Left kidney (tissue), 8 donors: ENCODE measurements around the gene TRAPPC14. TPM values are rescaled to one million over a fixed set of nuclear protein-coding genes. Genes with fewer than 3 reads are reported as not detected.
"Not testable (repeated sequence)": the region's sequence is repeated elsewhere in the genome, so short reads cannot be mapped to it uniquely, and the experiment has no call there.

Source experiments
- DNase-seq: peaks from one replicate; pipeline ENCODE4 v3.0.0-alpha.2; 2013
- long read RNA-seq, 8 donors: transcript quantifications; one replicate each; lab custom pipeline, GENCODE V29; 2026
- polyA plus RNA-seq: library from polyadenylated mRNA; unstranded; fragments of 120-200 nt; gene quantifications from one replicate; pipeline ENCODE4 v1.2.1, GENCODE V29; 2013; ENCODE audit not compliant: insufficient read length

The TRAPPC14 gene, protein sequence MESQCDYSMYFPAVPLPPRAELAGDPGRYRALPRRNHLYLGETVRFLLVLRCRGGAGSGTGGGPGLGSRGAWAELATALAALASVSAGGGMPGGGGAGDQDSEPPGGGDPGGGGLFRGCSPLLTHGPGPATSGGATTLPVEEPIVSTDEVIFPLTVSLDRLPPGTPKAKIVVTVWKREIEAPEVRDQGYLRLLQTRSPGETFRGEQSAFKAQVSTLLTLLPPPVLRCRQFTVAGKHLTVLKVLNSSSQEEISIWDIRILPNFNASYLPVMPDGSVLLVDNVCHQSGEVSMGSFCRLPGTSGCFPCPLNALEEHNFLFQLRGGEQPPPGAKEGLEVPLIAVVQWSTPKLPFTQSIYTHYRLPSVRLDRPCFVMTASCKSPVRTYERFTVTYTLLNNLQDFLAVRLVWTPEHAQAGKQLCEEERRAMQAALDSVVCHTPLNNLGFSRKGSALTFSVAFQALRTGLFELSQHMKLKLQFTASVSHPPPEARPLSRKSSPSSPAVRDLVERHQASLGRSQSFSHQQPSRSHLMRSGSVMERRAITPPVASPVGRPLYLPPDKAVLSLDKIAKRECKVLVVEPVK
- polyA plus RNA-seq: 22.3 TPM
- long read RNA-seq, donor 1, partial matches to known transcripts: 0 of 6 reads
- long read RNA-seq, donor 1, other reads (novel, unspliced or antisense): 0 of 6 reads
- long read RNA-seq, donor 2, partial matches to known transcripts: 0 of 5 reads
- long read RNA-seq, donor 2, other reads (novel, unspliced or antisense): 0 of 5 reads
- long read RNA-seq, donor 3, partial matches to known transcripts: 0 of 2 reads
- long read RNA-seq, donor 3, other reads (novel, unspliced or antisense): 0 of 2 reads
- long read RNA-seq, donor 4: 0 reads
- long read RNA-seq, donor 5, transcript C7orf43-201 (11 exons, 2,520 nt): major isoform, 7 of 22 reads
- long read RNA-seq, donor 5, partial matches to known transcripts: 9 of 22 reads
- long read RNA-seq, donor 5, other reads (novel, unspliced or antisense): 0 of 22 reads
- long read RNA-seq, donor 6, partial matches to known transcripts: 0 of 3 reads
- long read RNA-seq, donor 6, other reads (novel, unspliced or antisense): 0 of 3 reads
- long read RNA-seq, donor 7, transcript C7orf43-201 (11 exons, 2,520 nt): major isoform, 7 of 9 reads
- long read RNA-seq, donor 7, partial matches to known transcripts: 0 of 9 reads
- long read RNA-seq, donor 7, other reads (novel, unspliced or antisense): 0 of 9 reads
- long read RNA-seq, donor 8, partial matches to known transcripts: 0 of 2 reads
- long read RNA-seq, donor 8, other reads (novel, unspliced or antisense): 0 of 2 reads

DNA sequence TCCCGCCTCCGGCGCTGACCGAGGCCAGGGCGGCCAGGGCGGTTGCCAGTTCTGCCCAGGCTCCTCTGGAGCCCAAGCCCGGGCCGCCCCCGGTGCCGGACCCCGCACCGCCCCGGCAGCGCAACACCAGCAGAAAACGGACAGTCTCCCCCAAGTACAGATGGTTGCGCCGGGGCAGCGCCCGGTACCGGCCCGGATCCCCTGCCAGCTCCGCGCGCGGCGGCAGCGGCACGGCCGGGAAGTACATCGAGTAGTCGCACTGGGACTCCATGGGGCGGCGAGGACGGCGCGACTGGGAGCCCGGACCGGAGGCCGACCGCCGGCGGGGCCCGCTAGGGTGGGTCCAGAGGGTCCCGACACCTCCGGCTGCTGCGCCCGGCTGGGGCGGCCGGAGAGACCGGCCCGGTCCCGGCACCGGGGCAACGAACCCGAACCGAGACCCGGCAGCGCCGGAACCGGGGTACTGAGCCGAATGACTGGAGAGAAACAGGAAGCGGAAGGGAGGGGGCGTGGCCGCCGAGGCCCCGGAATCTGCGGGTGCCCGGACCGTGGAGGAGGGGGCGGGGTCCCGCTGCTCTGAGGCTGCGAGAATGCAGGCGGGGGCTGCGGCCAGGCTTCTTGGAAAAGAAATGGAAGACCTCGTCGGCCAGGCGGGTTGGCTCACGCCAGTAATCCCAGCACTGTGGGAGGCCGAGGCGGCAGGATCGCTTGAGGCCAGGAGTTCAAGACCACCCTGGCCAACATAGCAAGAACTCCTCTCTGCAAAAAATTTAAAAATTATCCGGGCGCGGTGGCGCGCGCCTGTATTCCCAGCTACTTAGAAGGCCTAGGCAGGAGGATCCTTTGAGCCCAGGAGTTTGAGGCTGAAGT is at the start of gene TRAPPC14:
TSS of gene TRAPPC14 (minus strand) at position 495 of the 870 bp plus-strand sequence. CDS start at position 271, 224 bp downstream.
- peak; percentile 92 for DNase-seq

DNA sequence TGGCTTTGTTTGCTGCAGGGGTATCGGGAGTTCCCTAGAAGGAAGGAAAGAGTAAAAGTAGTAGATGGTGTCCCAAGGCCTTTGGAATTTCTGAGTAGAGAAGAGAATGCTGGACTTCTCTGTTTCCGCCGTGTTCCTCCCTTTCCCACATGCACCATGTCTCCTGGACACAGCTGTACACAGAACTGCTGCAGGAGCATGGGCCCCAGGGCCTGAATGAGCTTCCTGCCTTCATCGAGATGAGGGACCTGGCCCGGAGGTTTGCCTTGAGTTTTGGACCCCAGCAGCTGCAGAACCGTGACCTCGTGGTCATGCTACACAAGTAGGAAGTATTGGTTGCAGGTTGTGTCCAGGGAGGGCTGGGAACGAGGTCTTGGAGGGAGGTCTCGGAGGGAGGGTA is 45.9 kb upstream of the TRAPPC14 start:
- DNase-seq: no peak

DNA sequence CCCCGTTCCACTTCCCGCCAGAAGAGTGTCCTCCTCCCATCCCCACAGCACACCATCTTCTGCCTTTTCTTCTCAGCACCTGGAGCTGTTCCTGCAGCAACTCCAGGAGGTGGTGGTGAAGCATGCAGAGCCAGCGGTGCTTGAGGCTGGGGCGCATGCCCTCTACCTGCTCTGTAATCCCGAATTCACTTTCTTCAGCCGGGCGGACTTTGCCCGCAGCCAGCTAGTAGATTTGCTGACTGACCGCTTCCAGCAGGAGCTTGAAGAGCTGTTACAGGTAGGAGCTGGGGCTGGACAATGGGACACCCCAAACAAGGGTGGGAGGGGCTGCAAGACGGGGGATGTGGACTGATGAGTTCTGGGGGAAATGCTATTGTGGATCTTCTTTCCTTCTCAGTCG is 42.2 kb upstream of the TRAPPC14 start:
- no peak for DNase-seq

DNA sequence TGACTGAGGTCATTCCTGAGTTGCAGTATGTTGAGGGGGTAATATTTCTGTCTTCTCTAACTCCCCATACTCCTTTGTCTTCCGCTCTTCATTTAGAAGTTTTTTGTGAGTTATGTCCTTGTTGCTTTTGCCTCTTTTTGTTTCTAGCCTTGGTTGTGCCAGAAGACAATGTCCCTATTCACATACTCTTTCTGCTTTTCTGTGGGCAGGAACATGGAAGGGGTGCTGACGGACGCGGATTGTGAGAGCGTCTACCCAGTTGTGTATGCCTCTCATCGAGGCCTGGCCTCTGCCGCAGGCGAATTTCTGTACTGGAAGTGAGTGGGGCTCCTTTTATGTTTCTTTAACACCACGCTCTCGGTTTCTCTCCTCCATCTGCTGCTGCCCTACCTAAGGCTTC is 39.7 kb upstream of the TRAPPC14 start:
- DNase-seq: no peak

DNA sequence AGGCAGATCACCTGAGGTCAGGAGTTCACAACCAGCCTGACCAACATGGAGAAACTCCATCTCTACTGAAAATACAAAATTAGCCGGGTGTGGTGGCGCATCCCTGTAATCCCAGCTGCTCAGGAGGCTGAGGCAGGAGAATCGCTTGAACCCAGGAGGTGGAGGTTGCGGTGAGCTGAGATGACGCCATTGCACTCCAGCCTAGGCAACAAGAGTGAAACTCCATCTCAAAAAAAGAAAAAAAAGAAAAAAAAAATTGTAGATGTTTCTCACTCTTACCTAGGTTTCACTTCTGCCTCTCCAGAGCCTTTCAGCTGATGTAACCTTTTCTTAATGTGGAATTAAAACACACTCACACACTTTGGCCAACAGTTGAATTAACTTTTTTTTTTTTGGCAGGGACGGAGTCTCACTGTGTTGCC is 37.4 kb upstream of the TRAPPC14 start:
- not testable (repeated sequence) for DNase-seq

DNA sequence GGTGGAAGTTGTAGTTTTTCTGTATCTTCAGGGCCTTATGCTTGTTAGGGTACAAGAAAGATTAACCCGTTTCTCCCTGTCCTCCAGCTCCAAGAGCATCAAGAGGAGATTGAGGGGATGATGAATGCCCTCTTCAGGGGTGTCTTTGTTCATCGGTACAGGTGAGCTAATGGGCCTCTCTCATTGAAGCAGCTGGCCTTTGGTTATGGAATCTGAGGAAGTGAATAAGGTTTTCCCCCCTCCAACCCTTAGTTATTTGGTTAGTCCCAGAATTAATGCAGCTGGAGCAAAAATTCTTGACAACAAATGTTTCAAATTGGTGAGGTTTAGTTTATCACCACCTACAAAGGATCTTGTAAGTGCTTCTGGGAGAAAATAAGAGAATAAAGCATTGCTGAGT is 36.7 kb upstream of the TRAPPC14 start:
- no peak for DNase-seq

DNA sequence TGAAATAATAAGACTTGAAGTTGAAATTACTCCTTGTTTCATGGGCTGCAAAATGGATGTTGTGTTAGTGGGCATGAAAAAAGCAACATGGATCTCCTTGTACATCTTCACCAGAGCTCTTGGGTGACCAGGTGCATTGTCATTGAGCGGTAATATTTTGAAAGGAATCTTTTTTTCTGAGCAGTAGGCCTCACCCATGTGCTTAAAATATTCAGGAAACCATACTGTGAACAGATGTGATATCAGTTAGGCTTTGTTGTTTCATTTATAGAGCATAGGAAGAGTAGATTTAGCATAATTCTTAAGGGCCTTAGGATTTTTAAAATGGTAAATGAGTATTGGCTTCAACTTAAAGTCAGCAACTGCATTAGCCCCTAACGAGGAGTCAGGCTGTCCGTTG is 34.4 kb upstream of the TRAPPC14 start:
- no peak for DNase-seq

DNA sequence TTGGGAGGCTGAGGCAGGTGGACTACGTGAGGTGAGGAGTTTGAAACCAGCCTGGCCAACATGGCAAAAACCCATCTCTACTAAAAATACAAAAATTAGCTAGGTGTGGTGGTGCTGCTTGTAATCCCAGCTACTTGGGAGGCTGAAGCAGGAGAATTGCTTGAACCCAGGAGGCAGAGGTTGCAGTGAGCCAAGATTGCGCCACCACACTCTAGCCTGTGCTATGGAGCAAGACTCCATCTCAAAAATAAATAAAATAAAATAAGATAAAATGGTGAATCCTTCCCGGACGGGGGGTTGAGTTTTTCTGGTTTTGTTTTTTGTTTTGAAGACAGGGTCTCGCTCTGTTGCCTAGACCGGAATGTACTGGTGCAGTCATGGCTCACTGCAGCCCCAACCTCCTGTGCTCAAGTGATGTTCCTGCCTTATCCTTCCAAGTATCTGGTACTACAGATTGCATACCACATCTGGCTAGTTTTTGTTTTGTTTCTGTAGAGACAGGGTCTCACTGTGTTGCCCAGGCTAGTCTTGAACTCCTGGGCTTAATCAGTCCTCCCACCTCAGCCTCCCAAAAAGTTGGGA is 33.8 kb upstream of the TRAPPC14 start:
- DNase-seq: not testable (repeated sequence)

DNA sequence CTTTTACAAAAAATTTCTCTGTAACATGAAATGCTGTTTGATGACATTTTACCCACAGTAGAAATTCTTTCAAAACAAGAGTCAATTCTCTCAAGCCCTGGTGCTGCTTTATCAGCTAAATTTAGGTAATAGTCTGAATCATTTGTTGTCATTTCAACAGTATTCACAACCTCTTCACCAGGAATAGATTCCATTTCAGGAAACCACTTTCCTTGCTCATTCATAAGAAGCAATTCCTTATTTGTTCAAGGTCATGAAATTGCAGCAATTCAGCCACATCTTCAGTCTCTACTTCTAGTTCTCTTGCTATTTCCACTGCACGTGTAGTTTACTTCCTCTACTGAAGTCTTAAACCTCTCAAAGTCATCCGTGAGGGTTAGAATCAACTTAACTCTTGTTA is 33.3 kb upstream of the TRAPPC14 start:
- DNase-seq: no peak

DNA sequence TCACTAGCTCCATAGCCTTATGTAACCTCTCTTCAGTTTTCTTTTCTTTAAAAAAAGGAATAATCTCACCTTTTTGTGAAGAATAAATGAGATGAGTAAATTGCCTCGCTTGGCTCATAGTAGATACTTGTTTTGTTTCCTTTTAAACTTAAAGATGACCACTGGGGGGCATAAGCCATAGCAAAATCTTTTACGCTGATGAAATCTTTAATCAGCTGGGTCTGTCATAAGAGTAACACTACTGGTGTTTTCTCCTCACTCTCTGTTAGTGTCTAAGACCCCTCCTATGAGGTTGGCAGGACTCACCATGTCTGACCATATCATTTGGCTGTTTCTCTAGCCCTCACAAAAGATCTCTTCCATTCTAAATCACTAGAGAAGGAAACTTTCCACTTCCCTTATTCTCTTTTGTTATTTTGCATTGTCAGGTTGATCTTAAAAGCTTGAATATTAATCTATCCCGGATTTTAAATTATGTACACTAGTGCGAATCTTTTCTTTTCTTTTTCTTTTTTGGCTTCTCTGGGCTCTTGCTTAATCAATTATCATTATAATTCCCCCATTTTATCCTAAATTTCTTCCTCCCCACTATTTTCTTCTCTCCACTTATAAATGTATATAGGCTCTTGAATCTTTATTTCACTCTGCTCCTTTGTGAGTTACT is 31.7 kb upstream of the TRAPPC14 start:
- DNase-seq: no peak

DNA sequence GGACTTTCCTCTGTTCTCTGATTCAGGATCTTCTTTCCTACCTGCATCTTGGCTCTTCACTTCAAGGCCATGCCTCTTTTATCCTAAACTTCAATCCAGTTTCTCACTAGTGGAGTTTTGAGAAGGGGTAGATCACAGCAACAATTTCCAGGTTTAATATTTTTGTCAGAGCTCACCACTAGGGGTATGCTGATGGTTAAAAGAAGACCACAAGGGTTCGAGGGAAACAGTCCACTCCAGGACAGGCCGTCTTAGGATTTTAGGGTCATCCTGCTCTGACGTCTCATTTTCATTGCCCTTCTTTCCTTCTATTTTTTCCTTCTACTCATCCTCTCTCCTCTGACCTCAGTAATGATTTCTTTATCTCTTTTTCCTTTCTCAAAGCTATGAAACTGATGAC is 30.5 kb upstream of the TRAPPC14 start:
- no peak for DNase-seq

DNA sequence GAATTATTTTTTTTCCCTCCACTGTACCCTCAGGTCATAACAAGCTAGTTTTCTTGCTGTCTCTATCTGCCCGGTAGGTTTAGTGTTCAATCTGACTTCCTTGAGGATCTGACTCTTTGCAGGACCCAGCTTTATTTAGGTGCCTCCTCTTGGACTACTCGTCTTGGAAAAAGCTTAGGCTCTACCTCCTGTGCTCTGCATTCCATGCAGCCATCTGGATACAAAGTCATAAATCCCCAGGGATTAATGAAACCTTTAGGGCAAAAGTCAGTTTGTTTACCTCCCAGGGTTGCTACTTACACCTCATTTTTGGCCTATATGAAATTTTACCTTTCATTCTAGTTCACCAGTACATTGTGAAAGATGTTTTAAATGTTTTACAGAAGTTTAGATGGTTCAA is 27.2 kb upstream of the TRAPPC14 start:
- no peak for DNase-seq

DNA sequence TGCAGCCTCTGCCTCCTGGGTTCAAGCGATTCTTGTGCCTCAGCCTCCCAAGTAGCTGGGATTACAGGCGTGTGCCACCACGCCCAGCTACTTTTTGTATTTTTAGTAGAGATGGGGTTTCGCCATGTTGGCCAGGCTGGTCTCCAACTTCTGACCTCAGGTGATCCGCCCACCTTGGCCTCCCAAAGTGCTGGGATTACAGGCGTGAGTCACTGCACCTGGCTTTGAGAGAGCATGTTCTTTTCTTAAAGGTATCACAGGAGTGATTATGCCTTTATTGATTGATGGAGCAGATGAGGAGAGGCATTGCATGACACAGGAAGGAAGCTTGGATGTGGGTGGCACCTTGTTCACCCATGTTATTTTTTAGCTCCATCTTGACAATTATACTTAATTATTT is 24.6 kb upstream of the TRAPPC14 start:
- not testable (repeated sequence) for DNase-seq

DNA sequence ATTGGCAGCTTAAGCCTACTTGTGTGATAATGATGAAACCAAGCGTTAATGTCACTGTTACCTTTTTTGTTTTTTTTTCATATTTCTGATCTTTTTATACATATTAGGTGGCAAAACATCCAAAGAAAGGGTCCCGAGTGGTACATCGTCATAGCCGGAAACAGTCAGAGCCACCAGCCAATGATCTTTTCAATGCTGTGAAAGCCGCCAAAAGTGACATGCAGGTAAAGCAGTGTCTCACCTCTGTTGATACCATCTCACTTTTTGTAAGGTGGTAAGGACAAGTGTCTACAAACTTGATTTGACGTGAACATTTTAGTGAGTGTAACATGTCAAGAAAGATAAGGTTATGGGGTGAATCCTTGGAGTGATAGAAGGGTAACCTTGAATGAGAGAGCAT is 24.1 kb upstream of the TRAPPC14 start:
- DNase-seq: not testable (repeated sequence)

DNA sequence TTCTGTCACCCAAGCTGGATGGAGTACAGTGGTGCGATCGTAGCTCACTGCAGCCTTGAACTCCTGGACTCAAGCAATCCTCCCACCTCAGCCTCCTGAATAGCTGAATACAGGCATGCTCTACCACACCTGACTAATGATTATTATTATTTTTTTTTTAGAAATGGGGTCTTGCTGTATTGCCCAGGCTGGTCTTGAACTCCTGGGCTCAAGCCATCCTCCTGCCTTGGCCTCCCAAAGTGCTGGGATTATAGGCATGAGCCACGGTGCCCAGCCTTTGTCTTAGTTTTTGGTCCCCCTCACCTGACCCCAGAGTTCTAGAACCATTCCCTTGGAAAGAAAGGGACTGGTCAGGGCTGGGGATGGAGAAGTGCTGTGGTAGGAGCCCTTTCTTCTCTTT is 21.6 kb upstream of the TRAPPC14 start:
- DNase-seq: not testable (repeated sequence)

DNA sequence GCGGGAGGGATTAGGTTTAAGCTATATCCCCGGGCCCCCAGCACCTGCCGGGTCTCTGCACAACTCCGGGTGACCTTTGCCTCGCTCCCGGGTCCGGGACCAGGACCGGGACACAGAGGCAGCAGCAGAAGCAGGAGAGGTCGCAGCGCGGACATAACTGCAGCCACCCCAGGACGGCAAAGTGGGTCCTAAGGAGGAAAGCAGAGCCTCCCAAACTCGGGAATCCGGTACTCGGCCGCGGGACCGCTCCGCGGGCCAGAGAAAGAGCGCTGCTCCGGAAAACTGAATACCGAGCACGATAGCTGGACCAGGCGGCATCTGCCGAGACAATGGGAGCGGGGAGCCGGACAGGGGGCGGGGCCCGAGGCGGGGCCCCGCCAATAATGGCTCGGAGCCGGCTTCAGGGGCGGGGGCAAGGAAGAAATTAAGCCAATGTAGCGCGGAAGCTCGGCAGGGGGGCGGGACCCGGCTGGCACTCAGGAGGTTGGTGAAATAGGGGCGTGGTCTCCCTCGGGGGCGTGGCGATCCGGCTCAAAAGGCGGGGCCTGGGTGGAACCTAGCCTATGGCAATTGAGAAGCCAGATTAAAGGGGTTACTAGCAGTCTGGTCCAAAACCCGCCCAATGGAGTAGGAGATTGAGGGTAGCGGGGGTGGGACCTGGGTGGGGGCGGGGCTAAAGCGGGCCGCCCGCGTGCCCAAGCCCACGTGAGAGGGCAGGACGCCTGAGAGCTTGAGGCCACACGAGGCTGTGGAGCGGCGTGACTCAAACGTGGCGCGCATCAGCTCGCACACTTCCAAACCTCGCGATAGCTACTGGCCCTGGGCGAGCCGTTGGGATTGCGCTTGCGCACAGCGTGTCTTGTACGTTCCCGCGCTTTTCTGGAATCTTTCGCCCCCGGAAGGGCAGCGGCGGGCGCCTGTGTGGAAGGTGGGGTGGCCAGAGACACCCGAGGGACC is 18.8 kb upstream of the TRAPPC14 start, which contains the start of the genes GPC2 and STAG3:
TSS of gene GPC2 (minus strand) at position 337 of the 957 bp plus-strand sequence. CDS start at position 155, 182 bp downstream.
TSS of gene STAG3 (plus strand) at position 874 of the 957 bp plus-strand sequence. CDS start 2,639 bp downstream, outside the sequence.
- DNase-seq: peak; percentile 96

DNA sequence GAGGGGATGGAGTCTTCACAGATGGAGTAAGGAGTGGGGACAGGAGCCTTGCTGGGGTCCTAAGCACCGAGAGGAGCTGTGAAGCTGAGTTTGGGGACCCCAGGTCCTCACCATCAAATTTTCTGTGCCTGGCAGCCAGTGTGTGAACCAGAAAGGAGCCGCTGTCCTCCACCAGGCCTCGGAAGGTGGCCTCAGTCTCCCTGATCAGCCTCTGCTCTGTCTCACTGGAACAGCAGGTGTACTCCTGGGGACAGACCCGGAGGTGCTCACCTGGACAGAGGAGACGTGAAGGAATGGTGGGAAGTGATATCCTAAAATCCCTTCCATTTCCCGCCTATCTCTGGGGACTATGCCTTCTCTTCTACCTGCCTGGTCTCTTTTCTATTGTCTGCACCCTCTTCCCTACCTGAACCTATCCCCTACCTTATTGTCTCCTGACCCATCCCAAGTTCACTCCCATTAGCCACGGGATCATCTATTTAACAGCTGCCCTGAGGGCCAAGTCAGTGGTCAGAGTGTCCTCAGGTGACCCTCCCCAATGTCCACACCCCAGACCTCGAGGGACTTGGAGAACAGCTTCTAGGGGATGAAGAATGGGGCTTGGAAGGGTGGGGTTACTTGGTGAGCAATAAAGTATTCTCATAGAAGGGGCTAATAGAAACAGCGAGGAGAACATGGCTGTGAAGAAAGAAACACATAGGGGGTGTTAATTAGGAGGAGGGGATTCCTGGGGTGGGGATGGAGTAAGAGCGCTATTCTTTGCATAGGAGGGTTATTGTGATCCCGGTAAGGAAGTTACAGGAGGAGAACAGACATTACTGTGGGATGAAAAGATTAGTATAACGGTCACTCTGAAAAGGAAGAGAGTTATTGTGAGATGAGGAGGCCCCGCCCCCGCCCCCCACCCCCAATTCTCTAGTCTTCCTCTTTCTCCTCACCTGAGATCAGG is 17.8 kb upstream of the TRAPPC14 start:
- DNase-seq: no peak
